Erythroblast (primary cell): ENCODE measurements around the gene NCOA4.

Experiments
- GATA1 ChIP-seq: IDR thresholded peaks from 2 replicates; pipeline ENCODE4 v1.6.1; 2011; ENCODE audit warnings: low read depth, mild to moderate bottlenecking, control low read depth, low read length, moderate library complexity
- POLR2A ChIP-seq: IDR thresholded peaks from 2 replicates; pipeline ENCODE4 v1.6.1; 2011; ENCODE audit warnings: mild to moderate bottlenecking, low read length

GRCh38 chr10:46019569-46020343, 10.7 kb downstream of the NCOA4 start:
- TF ChIP-seq POLR2A: no peak
- no peak for TF ChIP-seq GATA1
